A375 (cell line): ENCODE data around the gene KRT2. TPM values are rescaled to one million over a fixed set of nuclear protein-coding genes. Genes with fewer than 3 reads are reported as not detected.

ENCODE experiments used
- total RNA-seq: library from RNA; depleted of rRNA; stranded (reverse); fragments of >200 nt; shearing (Covaris generic); gene quantifications from 2 replicates; pipeline ENCODE4 v1.2.3, GENCODE V29; 2014; rRNA removed

KRT2 gene
- total RNA-seq = not detected in 2 replicates

GRCh38 chr12:52651726-52652261, at the start of gene KRT2:
KRT2 (minus strand) TSS chr12:52652211; CDS start chr12:52652142, 69 bp downstream.

GRCh38 chr12:52680363-52680762, 28.4 kb upstream of the KRT2 start, which contains the start of gene KRT1:
KRT1 (minus strand) TSS chr12:52680407; CDS start chr12:52680348, 59 bp downstream.

GRCh38 chr12:52618216-52618615, 33.8 kb downstream of the KRT2 start, which contains the start of gene KRT73:
KRT73 (minus strand) TSS chr12:52618559; CDS start chr12:52618524, 35 bp downstream.

GRCh38 chr12:52600941-52601481, 51.0 kb downstream of the KRT2 start, which contains the start of gene KRT72:
KRT72 (minus strand) TSS chr12:52601463; CDS start chr12:52601452, 11 bp downstream.

Other genes with a start within 250 kb of the KRT2 start
- gene KRT82, start 245.9 kb downstream of the KRT2 start, total RNA-seq = not detected in 2 replicates
- 0.19 TPM in 1 of 2 replicates, not detected in the other for gene KRT75, start 217.8 kb downstream of the KRT2 start, total RNA-seq
- 1.2 and 2.0 TPM in 2 replicates for gene KRT6B, start 200.1 kb downstream of the KRT2 start, total RNA-seq
- not detected in 2 replicates for gene KRT6C, start 178.4 kb downstream of the KRT2 start, total RNA-seq
- gene KRT6A, start 159.0 kb downstream of the KRT2 start, total RNA-seq = 0.08 TPM in 1 of 2 replicates, not detected in the other
- not detected in 2 replicates for gene KRT5, start 131.8 kb downstream of the KRT2 start, total RNA-seq
- gene KRT71, start 99.1 kb downstream of the KRT2 start, total RNA-seq = not detected in 2 replicates
- gene KRT74, start 78.4 kb downstream of the KRT2 start, total RNA-seq = not detected in 2 replicates
- not detected in 2 replicates for gene KRT72, start 50.7 kb downstream of the KRT2 start, total RNA-seq
- not detected in 2 replicates for gene KRT73, start 33.7 kb downstream of the KRT2 start, total RNA-seq
- not detected in 2 replicates for gene KRT1, start 28.2 kb upstream of the KRT2 start, total RNA-seq
- gene KRT77, start 51.3 kb upstream of the KRT2 start, total RNA-seq = not detected in 2 replicates
- 0.19 TPM in 1 of 2 replicates, not detected in the other for gene KRT76, start 125.1 kb upstream of the KRT2 start, total RNA-seq
- gene KRT3, start 143.9 kb upstream of the KRT2 start, total RNA-seq = not detected in 2 replicates
- not detected in 2 replicates for gene KRT4, start 161.9 kb upstream of the KRT2 start, total RNA-seq
- 0.34 and 0.41 TPM in 2 replicates for gene KRT79, start 182.1 kb upstream of the KRT2 start, total RNA-seq
- gene KRT78, start 196.8 kb upstream of the KRT2 start, total RNA-seq = not detected in 2 replicates